Astrocyte (in vitro differentiated cells and primary cell): ENCODE results near the gene TSPAN33. TPM values are rescaled to one million over a fixed set of nuclear protein-coding genes. Genes with fewer than 3 reads are reported as not detected.

Experiments
- DNase-seq: peaks from one replicate; pipeline ENCODE4 v3.0.0-alpha.2; 2010; ENCODE audit warnings: low read depth
- FAIRE-seq: peaks from 2 replicates; lab custom pipeline; 2011; peaks lifted over from hg19 to GRCh38; lab: Jason Lieb, UNC
- H2AFZ ChIP-seq: 2 replicates; pipeline ENCODE4 v1.6.0; 2012; ENCODE audit warnings: low read depth, low read length, inconsistent platforms
- H3K27ac ChIP-seq: 2 replicates; pipeline ENCODE4 v1.5.1; 2011; ENCODE audit warnings: low read depth, low read length, inconsistent platforms
- H3K27me3 ChIP-seq: 2 replicates; pipeline ENCODE4 v1.6.0; 2011; ENCODE audit warnings: low read length, inconsistent platforms; ENCODE audit not compliant: insufficient read depth
- H3K36me3 ChIP-seq: 2 replicates; pipeline ENCODE4 v1.5.1; 2011; ENCODE audit warnings: low read length, inconsistent platforms; ENCODE audit not compliant: insufficient read depth
- H3K4me1 ChIP-seq: 2 replicates; pipeline ENCODE4 v1.5.1; 2011; ENCODE audit warnings: low read length, inconsistent platforms; ENCODE audit not compliant: insufficient read depth
- H3K4me2 ChIP-seq: 2 replicates; pipeline ENCODE4 v1.6.0; 2012; ENCODE audit warnings: low read length, inconsistent platforms
- H3K4me3 ChIP-seq: 2 replicates; pipeline ENCODE4 v1.5.1; 2011; ENCODE audit warnings: low read depth, mild to moderate bottlenecking, low read length, inconsistent platforms; ENCODE audit not compliant: insufficient read depth
- H3K79me2 ChIP-seq: 2 replicates; pipeline ENCODE4 v1.6.0; 2012; ENCODE audit warnings: mild to moderate bottlenecking, low read length, inconsistent platforms; ENCODE audit not compliant: insufficient read depth
- H3K9ac ChIP-seq: 2 replicates; pipeline ENCODE4 v1.6.0; 2012; ENCODE audit warnings: mild to moderate bottlenecking, low read length, inconsistent platforms
- H3K9me3 ChIP-seq: 2 replicates; pipeline ENCODE4 v1.5.1; 2012; ENCODE audit warnings: low read depth, mild to moderate bottlenecking, low read length, inconsistent platforms; ENCODE audit not compliant: insufficient read depth
- H4K20me1 ChIP-seq: 2 replicates; pipeline ENCODE4 v1.6.0; 2012; ENCODE audit warnings: low read length, inconsistent platforms; ENCODE audit not compliant: insufficient read depth
- H3K27ac Mint-ChIP-seq: one replicate; pipeline ENCODE4 v1.8.0; 2021; ENCODE audit warnings: mild to moderate bottlenecking, mixed read lengths; ENCODE audit not compliant: unreplicated experiment
- H3K27me3 Mint-ChIP-seq: one replicate; pipeline ENCODE4 v1.8.0; 2021; ENCODE audit warnings: low read depth, mixed read lengths; ENCODE audit not compliant: unreplicated experiment
- H3K36me3 Mint-ChIP-seq: one replicate; pipeline ENCODE4 v1.8.0; 2021; ENCODE audit warnings: low read depth, mixed read lengths; ENCODE audit not compliant: unreplicated experiment
- H3K4me1 Mint-ChIP-seq: one replicate; pipeline ENCODE4 v1.8.0; 2021; ENCODE audit warnings: low read depth, mixed read lengths; ENCODE audit not compliant: unreplicated experiment
- H3K4me3 Mint-ChIP-seq: one replicate; pipeline ENCODE4 v1.8.0; 2021; ENCODE audit warnings: mild to moderate bottlenecking, moderate library complexity, mixed read lengths; ENCODE audit not compliant: unreplicated experiment
- H3K9me3 Mint-ChIP-seq: one replicate; pipeline ENCODE4 v1.8.0; 2021; ENCODE audit warnings: mild to moderate bottlenecking, mixed read lengths; ENCODE audit not compliant: unreplicated experiment
- CTCF ChIP-seq: IDR thresholded peaks from 2 replicates; pipeline ENCODE4 v1.5.1; 2011; ENCODE audit warnings: low read depth, mild to moderate bottlenecking, inconsistent platforms, low read length, moderate library complexity; ENCODE audit not compliant: insufficient read depth
- EZH2 ChIP-seq: IDR thresholded peaks from 2 replicates; pipeline ENCODE4 v1.6.1; 2012; ENCODE audit warnings: mild to moderate bottlenecking, low read length, inconsistent platforms; ENCODE audit not compliant: insufficient read depth
- total RNA-seq: library from RNA; stranded (reverse); gene quantifications from 2 replicates; pipeline ENCODE4 v1.2.1, GENCODE V29; 2021

The TSPAN33 gene
- total RNA-seq, 1 donor from 2014 or later, result 6.5 TPM

GRCh38 chr7:129110982-129111376 lies 33.5 kb upstream of the TSPAN33 start:
- TF ChIP-seq EZH2 (no peak), CTCF (no peak)
- DNase-seq (no peak), FAIRE-seq (no peak)
- Histone ChIP-seq H4K20me1 (no peaks in the 10 kb centered on the region), H3K79me2 (no peaks in the 10 kb centered on the region), H3K27ac (no peak overlapping the region), H3K36me3 (no peaks in the 10 kb centered on the region), H2AFZ (no peak overlapping the region), H3K9ac (no peak overlapping the region), H3K4me1 (no peaks in the 10 kb centered on the region), H3K27me3 (peaks cover 8% of the 10 kb centered on the region), H3K4me3 (no peak overlapping the region), H3K9me3 (peaks cover 3% of the 10 kb centered on the region), H3K4me2 (no peak overlapping the region)
- peaks cover 6% of the 10 kb centered on the region for H3K4me1 Mint-ChIP-seq
- H3K4me3 Mint-ChIP-seq, result no peak overlapping the region
- H3K27me3 Mint-ChIP-seq, result no peaks in the 10 kb centered on the region
- no peaks in the 10 kb centered on the region for H3K9me3 Mint-ChIP-seq
- H3K36me3 Mint-ChIP-seq, result no peaks in the 10 kb centered on the region
- no peak overlapping the region for H3K27ac Mint-ChIP-seq

GRCh38 chr7:129115676-129116075 lies 28.8 kb upstream of the TSPAN33 start:
- Histone ChIP-seq H3K79me2 (no peaks in the 10 kb centered on the region), H3K36me3 (no peaks in the 10 kb centered on the region), H3K9me3 (peaks cover 3% of the 10 kb centered on the region), H2AFZ (no peak overlapping the region), H4K20me1 (no peaks in the 10 kb centered on the region), H3K9ac (no peak overlapping the region), H3K27me3 (peaks cover 8% of the 10 kb centered on the region), H3K4me2 (no peak overlapping the region), H3K27ac (no peak overlapping the region), H3K4me1 (no peaks in the 10 kb centered on the region), H3K4me3 (no peak overlapping the region)
- Mint-ChIP-seq H3K27ac (no peak overlapping the region), H3K4me3 (no peak overlapping the region), H3K9me3 (peaks cover 1% of the 10 kb centered on the region), H3K4me1 (no peaks in the 10 kb centered on the region), H3K27me3 (no peaks in the 10 kb centered on the region), H3K36me3 (no peaks in the 10 kb centered on the region)
- DNase-seq, result no peak
- FAIRE-seq, result no peak
- TF ChIP-seq CTCF, result no peak
- no peak for TF ChIP-seq EZH2

GRCh38 chr7:129118182-129118581 lies 26.3 kb upstream of the TSPAN33 start:
- Histone ChIP-seq H2AFZ (no peak overlapping the region), H3K27ac (no peak overlapping the region), H3K9me3 (peaks cover 8% of the 10 kb centered on the region), H3K4me2 (no peak overlapping the region), H3K9ac (no peak overlapping the region), H3K4me1 (no peaks in the 10 kb centered on the region), H3K27me3 (peaks cover 8% of the 10 kb centered on the region), H3K4me3 (no peak overlapping the region), H3K79me2 (no peaks in the 10 kb centered on the region), H4K20me1 (no peaks in the 10 kb centered on the region), H3K36me3 (no peaks in the 10 kb centered on the region)
- TF ChIP-seq EZH2 (no peak), CTCF (no peak)
- Mint-ChIP-seq H3K4me1 (peaks cover 12% of the 10 kb centered on the region), H3K4me3 (no peak overlapping the region), H3K27me3 (no peaks in the 10 kb centered on the region), H3K36me3 (no peaks in the 10 kb centered on the region), H3K9me3 (peaks cover 6% of the 10 kb centered on the region), H3K27ac (no peak overlapping the region)
- DNase-seq, result no peak
- FAIRE-seq, result no peak
